Activated CD8-positive, alpha-beta memory T cell treated with anti-CD3 and anti-CD28 coated beads for 24 hours (primary cell): ENCODE results near the gene DFFA.
"Not testable (repeated sequence)": the region's sequence is repeated elsewhere in the genome, so short reads cannot be mapped to it uniquely, and the experiment has no call there.

Source experiments
- DNase-seq: peaks from one replicate; pipeline ENCODE4 v3.0.0-alpha.2; 2020

The DFFA gene

DNA sequence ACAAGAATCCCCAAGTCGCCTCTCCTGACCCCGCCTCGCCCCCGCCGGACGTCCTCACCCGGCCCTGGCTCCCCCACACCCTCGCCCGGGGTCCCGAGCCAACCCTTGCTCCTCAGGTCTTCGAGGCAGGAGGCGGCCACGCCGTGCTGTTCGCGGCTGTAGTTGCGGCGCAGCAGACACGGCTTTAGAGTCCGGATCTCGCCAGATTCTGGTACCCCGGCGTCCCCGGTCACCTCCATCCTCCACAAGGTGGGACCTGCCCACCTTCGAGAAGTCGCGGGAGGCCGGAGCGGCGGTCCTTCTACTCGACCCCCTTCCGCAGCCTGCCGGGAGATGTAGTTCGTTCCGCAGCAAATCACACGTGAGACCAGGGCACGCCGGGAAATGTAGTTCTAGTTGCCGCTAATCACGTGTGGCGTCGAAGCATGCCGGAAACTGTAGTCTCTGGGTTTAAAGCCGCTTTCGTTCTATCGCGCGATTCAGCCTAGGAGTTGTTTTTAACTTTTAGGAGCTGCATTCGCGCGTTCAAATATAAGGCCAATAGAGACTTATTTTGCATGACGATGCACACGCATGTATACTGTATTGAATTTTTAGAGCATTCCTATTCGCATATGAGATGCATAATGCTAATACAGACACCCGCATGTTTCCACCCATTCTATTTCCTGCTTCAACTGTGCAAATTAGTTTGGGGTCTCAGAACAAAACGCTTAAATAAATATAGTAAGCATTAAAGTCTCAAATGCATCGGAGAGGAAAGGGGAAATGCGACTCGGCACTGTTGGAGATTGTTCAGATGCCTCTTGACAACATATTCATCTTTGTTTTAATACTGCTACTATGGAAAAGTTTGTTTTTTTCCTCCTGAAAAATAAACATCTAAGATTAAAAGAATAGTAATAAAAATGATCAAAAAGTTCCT is at the start of gene DFFA:
Gene DFFA, minus strand, starts transcription at position 310 of the 925 bp plus-strand sequence. Its CDS starts 71 bp downstream, at position 239.
- peak; percentile 94 for DNase-seq

DNA sequence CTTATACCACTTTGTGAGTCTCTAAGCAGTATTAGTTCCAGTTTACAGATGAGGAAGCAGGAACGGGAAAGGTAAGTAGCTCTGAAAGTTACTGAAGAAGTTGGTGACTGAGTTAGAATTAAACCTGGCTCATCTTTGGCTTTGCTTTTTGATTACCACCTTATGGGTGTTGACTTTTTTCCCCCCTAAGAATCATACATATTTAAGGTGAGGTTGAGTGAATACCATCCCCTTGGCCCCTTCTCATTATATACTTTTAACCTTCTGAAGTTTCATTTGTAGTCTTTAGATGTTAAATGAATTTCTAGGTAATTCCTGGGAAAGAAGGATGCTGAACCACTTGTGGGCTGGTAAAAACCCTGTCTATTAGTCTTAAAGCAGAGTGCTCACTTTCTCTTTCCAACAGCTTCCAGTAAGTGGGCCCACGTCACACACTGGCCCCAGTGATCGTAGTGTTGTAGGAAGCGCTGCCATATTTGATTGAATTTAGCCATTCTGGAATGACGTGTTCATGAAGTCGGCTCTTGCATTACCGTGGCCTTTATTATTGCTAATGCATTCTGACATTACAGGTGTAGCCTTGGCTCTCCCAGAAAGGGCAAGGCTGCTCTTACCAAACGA is 49.3 kb upstream of the DFFA start:
- DNase-seq = no peak

- DNase-seq = no peak
Measured at GRCh38 chr1:10520952-10521351, 48.6 kb upstream of the DFFA start.

DNA sequence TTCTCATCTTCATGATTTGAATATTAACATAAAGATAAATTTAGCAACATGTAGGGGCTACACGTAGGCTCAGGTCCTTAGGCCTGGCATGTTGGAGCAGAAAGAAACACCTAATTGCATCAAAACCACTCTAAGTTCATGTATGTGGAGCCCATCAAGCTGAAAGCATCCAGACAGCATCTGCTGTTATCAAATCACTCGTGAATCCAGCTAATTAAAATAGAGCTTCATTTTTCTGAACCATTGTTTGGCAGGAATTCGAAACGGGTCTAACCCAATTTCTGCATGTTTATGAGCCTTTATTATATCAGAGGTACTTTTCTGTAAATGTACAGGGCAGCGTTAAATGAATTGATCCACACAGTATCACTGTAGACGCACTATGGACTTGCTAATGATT is 48.2 kb upstream of the DFFA start:
- DNase-seq = no peak

DNA sequence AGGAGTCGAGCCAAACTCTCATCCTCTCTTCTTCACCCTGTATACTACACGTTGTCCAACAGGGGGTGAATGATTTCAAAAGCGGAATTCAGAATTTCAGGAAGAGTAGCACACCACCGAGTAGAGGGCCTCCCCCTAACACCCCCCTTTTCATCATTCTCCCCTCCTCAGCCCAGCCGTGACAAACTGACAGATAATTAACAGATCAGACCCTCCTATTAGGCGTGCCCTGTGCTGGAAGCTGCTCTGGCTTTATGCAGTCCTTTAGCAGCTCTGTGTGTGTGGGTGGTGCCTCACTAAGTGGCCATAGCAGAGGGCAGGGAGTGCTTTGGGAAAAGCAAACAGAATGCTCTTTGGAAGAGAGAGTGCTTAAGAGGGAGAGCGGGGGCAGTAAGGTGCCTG is 46.7 kb upstream of the DFFA start:
- DNase-seq = no peak

- no peak for DNase-seq
Measured at GRCh38 chr1:10517677-10517982, 45.3 kb upstream of the DFFA start.

DNA sequence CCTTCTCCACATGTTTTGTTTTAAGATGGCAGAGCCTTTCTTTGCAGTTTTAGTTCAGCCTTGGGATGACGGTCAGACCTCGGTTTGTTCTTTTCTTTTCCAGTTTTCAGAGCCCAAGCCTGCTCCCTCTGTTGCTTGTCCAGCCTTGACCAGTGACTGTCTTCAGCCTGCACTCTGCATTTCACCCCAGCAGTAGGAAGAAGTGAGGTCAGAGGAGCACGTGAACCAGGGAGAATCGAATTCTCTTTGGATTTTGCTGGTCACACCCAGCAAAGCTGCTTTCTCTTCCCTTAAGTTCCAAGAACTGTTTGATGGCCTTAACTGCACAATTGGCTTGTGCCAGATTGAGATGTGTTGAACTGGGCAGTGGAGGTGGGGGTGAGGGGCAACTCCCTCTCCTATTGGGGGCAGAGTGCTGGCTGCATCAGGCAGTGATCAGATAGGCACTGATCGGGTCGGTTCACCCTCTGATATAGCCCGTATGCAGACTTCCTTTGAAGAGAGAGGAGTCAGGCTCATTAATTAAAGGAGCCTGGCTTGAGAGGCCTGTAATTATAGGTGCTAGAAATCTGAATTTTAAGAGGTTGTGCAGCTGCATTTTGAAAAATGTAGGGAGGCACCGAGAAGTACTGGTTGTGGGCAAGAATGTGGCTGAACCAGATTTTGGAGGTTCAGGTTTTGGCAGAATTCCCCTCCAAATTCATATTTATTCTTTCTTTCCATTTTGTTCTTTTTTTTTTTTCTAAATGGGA is 44.8 kb upstream of the DFFA start:
- no peak for DNase-seq

DNA sequence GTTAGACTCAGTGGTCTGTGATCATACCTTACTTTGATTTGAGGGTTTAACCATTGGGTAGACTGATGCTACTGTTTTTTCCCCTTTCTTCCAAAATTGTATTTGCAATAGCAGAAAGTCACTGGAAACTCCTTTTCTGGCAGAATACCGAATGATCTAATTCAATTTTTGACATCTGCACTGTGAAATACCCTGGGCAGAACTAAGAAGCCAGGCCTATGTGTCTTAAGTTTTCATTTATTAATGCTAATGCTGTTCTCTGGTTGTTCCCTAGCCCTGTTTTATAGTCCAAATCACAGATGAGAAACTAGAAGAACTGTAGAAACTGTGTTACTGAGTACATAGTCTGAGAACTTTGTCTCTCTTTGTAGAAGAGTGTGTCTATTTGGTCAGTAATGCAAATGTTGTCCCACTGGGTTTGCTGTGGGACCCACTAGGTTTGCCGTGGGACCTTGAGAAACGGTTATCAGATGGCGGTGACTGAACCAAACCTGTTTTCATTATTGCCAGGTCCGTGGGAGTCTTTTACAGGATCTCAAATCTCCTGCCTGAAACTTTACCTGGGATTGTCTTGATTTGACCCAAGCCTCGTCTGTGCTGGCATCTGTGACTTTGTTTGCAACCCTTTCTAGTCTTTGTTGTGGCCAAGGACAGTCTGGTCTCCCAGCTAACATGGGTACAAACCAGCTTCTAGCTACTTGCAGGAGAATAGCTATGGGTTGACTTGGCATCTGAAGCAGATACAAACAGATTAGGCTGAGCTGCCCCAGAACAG is 43.8 kb upstream of the DFFA start:
- DNase-seq = no peak

GRCh38 chr1:10515301-10515975 is 43.1 kb upstream of the DFFA start:
- DNase-seq = no peak

DNA sequence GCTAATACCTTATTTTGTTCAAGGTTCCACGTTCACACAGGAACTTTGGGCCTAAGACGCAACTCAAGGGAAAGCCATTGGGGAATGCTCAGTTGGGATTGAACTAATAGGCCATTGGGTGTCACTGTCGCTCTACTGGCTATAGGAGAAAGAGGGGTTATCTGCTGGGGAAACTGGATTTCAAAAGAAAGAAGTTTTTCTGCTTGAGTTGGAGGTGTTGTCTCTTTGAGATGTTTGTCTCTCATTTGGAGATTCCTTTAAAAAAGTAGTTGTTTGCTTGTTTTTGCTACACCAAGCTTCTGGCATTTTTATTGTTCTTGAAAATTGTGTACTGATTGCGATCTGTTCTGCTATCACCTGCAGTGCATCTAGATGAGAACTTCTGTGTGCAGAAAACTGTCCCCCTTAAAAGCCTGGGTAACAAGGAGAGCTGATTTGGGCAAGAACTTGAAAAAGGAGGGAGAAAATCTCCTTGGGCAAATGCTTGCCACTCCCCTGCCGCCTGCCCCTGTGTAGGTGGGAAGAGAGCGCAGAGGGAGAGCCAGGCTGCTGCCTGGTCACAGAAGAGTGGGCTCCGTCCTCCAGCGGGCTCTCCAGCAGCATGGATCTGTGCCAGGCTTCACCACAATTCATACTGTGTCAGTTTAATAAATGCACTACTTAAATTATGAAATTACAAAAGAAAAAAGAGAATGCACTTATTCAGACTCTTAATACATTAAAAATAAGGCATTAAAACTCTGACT is 42.3 kb upstream of the DFFA start:
- DNase-seq = no peak

- no peak for DNase-seq
Measured at GRCh38 chr1:10513199-10513598, 40.9 kb upstream of the DFFA start.

- DNase-seq = no peak
Measured at GRCh38 chr1:10511494-10511885, 39.2 kb upstream of the DFFA start.

GRCh38 chr1:10510520-10511493 is 38.5 kb upstream of the DFFA start:
- peak; percentile 83 for DNase-seq

DNA sequence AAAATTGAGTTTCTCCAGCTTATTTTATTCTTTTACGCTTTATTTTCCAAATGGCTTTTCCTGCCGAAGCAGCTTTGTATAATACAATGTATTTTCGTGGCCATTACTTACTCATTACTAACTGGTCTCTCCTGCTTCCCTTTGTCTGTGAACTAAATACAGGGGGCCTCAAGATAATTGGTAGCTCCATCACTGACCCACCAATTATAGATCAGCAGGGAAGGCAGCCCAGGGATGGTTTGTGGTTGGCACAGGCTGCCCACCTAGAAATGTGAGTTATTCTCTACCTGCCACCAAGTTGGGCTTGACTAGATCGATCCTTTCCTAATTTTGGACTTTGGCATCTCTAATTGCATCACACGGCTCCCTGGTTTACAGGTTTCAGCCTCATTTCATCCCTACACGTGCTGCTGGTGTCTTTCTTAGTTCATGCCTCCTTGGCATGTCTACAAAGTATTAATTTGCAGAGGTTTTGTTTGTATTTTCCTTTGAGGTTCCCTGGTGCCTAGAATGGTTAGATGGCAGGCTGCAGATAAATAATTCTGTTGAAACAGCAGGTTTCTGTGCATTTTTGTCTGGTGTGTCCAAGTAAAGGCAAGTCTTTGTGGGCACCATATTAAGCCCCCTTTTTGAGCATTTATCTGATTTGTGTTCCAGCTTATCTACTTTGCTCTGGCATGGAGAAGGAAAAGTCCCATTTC is 37.6 kb upstream of the DFFA start:
- DNase-seq = no peak

- DNase-seq = no peak
Measured at GRCh38 chr1:10508511-10508951, 36.2 kb upstream of the DFFA start.

GRCh38 chr1:10507111-10507879 is 35.0 kb upstream of the DFFA start:
- peak; percentile 75 for DNase-seq

DNA sequence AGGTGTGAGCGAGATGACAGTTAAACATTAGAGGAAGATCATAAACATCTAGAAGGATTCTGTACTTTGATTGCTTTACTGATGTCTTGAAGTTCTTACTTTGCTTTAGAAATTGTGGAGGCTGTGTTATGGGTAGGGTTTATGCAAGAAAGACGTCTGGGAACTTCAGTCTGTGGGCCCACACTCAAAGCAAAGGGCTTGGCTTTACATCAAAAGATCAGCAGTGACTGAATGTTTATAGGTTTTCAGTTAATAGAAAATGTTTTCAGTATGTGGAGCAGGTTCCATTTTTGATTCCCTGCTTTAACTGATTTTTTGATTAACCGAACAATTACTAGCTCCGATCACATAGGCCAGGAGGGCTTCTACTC is 34.3 kb upstream of the DFFA start:
- DNase-seq = no peak

- not testable (repeated sequence) for DNase-seq
Measured at GRCh38 chr1:10506046-10506676, 33.8 kb upstream of the DFFA start.
